Measurements from ENCODE around the gene C9orf50.

DNA sequence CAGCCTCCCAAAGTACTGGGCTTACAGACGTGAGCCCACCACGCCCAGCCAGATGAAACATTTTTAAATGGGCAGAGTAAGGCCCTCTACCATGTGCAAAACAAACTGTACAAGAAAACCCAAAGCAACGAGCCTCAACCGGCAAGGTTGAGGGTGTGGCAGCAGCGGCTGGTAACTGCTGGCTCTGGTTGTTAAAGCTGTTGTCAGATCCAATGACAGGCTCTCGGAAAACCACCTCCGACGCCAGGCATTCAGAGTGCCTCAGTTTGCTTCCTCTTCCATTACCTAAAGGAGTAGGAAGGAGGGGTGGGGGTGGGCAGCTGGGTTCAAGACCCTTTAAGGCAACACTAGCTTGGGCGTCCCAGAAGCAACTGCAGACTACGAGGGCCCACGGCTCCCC, 23.5 kb upstream of the C9orf50 start:
- TF ChIP-seq, protein P1, sequence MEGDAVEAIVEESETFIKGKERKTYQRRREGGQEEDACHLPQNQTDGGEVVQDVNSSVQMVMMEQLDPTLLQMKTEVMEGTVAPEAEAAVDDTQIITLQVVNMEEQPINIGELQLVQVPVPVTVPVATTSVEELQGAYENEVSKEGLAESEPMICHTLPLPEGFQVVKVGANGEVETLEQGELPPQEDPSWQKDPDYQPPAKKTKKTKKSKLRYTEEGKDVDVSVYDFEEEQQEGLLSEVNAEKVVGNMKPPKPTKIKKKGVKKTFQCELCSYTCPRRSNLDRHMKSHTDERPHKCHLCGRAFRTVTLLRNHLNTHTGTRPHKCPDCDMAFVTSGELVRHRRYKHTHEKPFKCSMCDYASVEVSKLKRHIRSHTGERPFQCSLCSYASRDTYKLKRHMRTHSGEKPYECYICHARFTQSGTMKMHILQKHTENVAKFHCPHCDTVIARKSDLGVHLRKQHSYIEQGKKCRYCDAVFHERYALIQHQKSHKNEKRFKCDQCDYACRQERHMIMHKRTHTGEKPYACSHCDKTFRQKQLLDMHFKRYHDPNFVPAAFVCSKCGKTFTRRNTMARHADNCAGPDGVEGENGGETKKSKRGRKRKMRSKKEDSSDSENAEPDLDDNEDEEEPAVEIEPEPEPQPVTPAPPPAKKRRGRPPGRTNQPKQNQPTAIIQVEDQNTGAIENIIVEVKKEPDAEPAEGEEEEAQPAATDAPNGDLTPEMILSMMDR (IDR thresholded peaks at IDR 0.05): no peak
- no peak for TF ChIP-seq POLR2A (IDR thresholded peaks at IDR 0.05)

Data from heart left ventricle (tissue), 13 donors.